Calu3 (cell line): ENCODE data around the gene CLTA. TPM values are rescaled to one million over a fixed set of nuclear protein-coding genes. Genes with fewer than 3 reads are reported as not detected.

Source experiments
- BruUV-seq: library from RNA; stranded (reverse); fragments of 400-500 nt; replicated peaks from 2 replicates; lab custom pipeline; 2021; lab: Mats Ljungman, UMichigan
- CTCF ChIA-PET: fragments of 300-600 bp; sonication (Branson Sonifier 250); formaldehyde crosslinking; loops from one replicate; lab custom pipeline; 2022; ENCODE audit warnings: antibody characterized with exemption; lab: Charles Lee
- DNase-seq: peaks from one replicate; pipeline ENCODE4 v3.0.0; 2022
- H3K27ac Mint-ChIP-seq: one replicate; pipeline ENCODE4 v1.8.0; 2022; ENCODE audit warnings: mixed read lengths; ENCODE audit not compliant: unreplicated experiment
- H3K27me3 Mint-ChIP-seq: one replicate; pipeline ENCODE4 v1.8.0; 2022; ENCODE audit warnings: mixed read lengths; ENCODE audit not compliant: unreplicated experiment
- H3K36me3 Mint-ChIP-seq: one replicate; pipeline ENCODE4 v1.8.0; 2022; ENCODE audit warnings: mild to moderate bottlenecking, moderate library complexity, mixed read lengths; ENCODE audit not compliant: insufficient read depth, unreplicated experiment
- H3K4me1 Mint-ChIP-seq: one replicate; pipeline ENCODE4 v1.8.0; 2022; ENCODE audit warnings: mild to moderate bottlenecking, low read depth, mixed read lengths; ENCODE audit not compliant: unreplicated experiment
- H3K4me3 Mint-ChIP-seq: one replicate; pipeline ENCODE4 v1.8.0; 2022; ENCODE audit warnings: mild to moderate bottlenecking, low read depth, moderate library complexity, mixed read lengths; ENCODE audit not compliant: unreplicated experiment
- H3K9me3 Mint-ChIP-seq: one replicate; pipeline ENCODE4 v1.8.0; 2022; ENCODE audit warnings: low read depth, mixed read lengths; ENCODE audit not compliant: unreplicated experiment
- CTCF ChIP-seq: fragments of 200-600 bp; IDR thresholded peaks from one replicate; pipeline ENCODE4 v1.8.0; 2022; ENCODE audit warnings: antibody characterized with exemption; ENCODE audit not compliant: unreplicated experiment
- intact Hi-C: fragments of 100-400 bp; cut with micrococcal nuclease; formaldehyde crosslinking; loops from one replicate; pipeline ENCODE4 v1.10.0; 2022; ENCODE audit not compliant: unreplicated experiment
- total RNA-seq: library from RNA; stranded (reverse); gene quantifications from 2 replicates; pipeline ENCODE4 v1.2.3, GENCODE V29; 2022

Gene CLTA
- total RNA-seq, 1 experiment from 2014 or later: 85.5 TPM

DNA sequence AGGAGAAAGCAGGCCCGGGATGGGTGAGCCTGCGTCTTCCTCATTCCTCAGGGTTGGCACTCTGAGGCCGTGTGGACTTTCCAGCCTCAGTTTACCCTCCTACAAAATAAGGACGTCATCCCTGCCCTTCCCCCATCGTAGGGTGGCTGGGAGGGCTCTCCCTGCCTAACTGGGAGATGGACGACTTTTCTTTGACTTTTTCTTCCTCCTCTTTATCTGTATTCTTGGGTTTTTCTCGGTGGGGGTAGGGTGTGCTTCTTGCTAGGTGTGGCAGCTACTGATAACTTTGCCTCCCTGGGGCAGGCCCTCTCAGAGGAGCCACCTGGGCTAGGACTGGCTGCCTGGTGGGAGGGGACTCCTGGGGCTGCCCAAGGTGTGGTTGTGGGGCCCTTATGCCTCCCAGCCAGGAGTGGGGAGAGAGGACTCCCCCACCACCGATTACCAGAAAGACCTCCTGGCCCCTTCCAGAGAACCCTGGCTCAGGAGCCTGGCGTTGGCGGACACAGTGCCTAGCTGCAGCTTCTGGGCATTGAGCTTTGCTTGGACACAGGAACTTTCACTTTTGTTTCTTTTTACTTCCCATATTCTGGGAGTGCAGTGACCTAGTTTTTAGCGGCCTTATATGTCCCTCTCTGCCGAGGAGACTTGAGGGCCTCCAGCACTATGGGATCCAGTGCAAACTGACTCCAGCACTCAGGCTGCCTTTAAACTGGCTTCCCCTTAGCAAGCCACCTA, 48.0 kb upstream of the CLTA start:
- CTCF ChIA-PET: no interaction called here
- intact Hi-C loops: no loop called here
- Mint-ChIP-seq H3K9me3 (peaks cover 3% of the 10 kb centered on the region), H3K4me3 (no peak overlapping the region), H3K27ac (no peak overlapping the region), H3K36me3 (no peaks in the 10 kb centered on the region), H3K4me1 (no peaks in the 10 kb centered on the region), H3K27me3 (peaks cover 40% of the 10 kb centered on the region)
- BruUV-seq: no TSS peak
- TF ChIP-seq CTCF: no peak
- DNase-seq: no peak

DNA sequence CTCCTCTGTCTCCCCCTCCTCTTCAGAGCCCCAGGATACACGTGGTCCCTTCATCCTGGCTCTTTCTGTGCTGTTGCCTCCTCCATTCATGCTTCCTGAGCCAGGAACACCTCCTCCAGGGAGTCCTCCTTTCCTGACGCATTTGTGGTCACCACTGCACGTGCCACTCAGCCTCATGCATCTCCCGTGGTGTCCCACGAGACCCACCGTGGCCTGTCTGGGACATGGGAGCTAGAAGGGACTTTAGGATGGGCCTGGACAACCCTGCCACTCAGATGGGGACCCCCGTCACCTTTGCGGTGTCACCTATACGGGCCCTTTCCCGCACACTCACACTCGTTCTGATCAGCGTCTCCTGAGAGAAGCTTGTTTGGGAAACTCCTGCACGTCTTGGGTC, 47.5 kb upstream of the CLTA start:
- no peak for TF ChIP-seq CTCF
- BruUV-seq: no TSS peak
- CTCF ChIA-PET: no interaction called here
- Mint-ChIP-seq H3K36me3 (no peaks in the 10 kb centered on the region), H3K9me3 (peaks cover 3% of the 10 kb centered on the region), H3K27ac (no peak overlapping the region), H3K4me3 (no peak overlapping the region), H3K4me1 (no peaks in the 10 kb centered on the region), H3K27me3 (peaks cover 36% of the 10 kb centered on the region)
- intact Hi-C loops: no loop called here
- DNase-seq: no peak

DNA sequence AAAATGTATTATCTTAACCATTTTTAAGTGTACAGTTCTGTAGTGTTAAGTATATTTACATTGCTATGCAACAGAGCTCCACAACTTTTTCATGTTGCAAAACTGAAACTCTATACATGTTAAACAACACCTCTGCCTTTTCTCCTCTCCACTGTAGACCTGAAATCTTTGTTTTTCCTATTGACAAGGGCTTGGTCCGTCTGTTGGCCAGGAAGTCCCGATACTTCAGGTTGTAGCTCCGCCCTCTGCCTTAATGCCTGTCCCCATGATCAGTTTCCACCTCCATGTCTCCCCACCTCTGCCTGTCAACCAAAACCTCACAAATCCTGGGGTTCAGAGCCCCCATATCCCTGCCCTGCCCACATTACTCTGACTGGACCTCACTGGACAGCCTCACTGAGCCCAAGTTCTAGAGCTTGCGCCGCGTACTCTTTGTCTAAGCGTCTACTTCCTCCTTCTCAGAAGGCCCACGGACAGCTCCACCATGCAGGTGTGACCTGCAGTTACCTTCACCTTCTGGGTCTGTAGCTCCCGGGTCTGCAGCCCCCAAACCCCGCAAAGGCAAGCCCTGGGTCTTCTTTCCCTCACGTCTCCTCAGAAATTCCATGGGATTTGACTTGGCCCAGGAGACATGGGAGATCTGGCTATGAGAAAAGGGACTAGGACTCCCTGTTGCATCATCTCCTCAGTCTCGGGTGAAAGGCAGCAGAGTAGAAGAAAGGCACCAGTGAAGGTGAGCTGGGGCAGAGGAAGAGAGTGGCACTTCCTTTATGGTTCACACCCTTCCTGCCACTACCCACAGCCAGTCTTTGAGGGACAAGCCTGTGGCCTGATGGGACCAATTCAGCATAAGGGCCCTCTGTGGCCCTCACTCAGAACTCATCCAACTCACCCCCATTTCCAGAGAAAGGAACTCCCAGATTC, 46.1 kb upstream of the CLTA start:
- CTCF ChIA-PET: no interaction called here
- intact Hi-C loops: no loop called here
- no peaks in the 10 kb centered on the region for H3K36me3 Mint-ChIP-seq

GRCh38 chr9:36145970-36146369, 44.8 kb upstream of the CLTA start:
- H3K36me3 Mint-ChIP-seq: no peaks in the 10 kb centered on the region
- peaks cover 24% of the 10 kb centered on the region for H3K27me3 Mint-ChIP-seq
- no peak overlapping the region for H3K27ac Mint-ChIP-seq
- H3K4me1 Mint-ChIP-seq: peaks cover 4% of the 10 kb centered on the region
- intact Hi-C loops: no loop called here
- BruUV-seq: no TSS peak
- CTCF ChIA-PET: no interaction called here
- DNase-seq: no peak
- peaks cover 3% of the 10 kb centered on the region for H3K9me3 Mint-ChIP-seq
- TF ChIP-seq CTCF: no peak
- H3K4me3 Mint-ChIP-seq: no peak overlapping the region

More for the DNA sequence above, 46.1 kb upstream of the CLTA start:
- no peak for TF ChIP-seq CTCF
- Mint-ChIP-seq H3K27ac (no peak overlapping the region), H3K4me1 (no peaks in the 10 kb centered on the region), H3K4me3 (no peak overlapping the region), H3K9me3 (peaks cover 3% of the 10 kb centered on the region), H3K27me3 (peaks cover 24% of the 10 kb centered on the region)
- no peak for DNase-seq
- BruUV-seq: no TSS peak
